AG04450 (cell line): ENCODE measurements around the gene OR51B6. TPM values are rescaled to one million over a fixed set of nuclear protein-coding genes. Genes with fewer than 3 reads are reported as not detected.
"Not testable (repeated sequence)": the region's sequence is repeated elsewhere in the genome, so short reads cannot be mapped to it uniquely, and the experiment has no call there.

Experiments
- CTCF ChIA-PET: fragments of 300-600, 350-600 bp; formaldehyde crosslinking; extraction: SDS; loops from one replicate; lab custom pipeline; 2022; ENCODE audit warnings: antibody characterized with exemption, inconsistent platforms; lab: Charles Lee
- POLR2A ChIA-PET: fragments of 350-600 bp; formaldehyde crosslinking; extraction: SDS; loops from one replicate; lab custom pipeline; 2021; ENCODE audit warnings: antibody characterized with exemption, inconsistent platforms; lab: Yijun Ruan, JAX
- DNase-seq: peaks from one replicate; pipeline ENCODE4 v3.0.0-alpha.2; 2011; ENCODE audit warnings: low read depth, low spot score
- H3K27ac ChIP-seq: one replicate; pipeline ENCODE4 v1.5.1; 2012; ENCODE audit warnings: low read depth, low read length, control low read depth
- H3K27me3 ChIP-seq: one replicate; pipeline ENCODE4 v1.6.0; 2012; ENCODE audit warnings: low read length; ENCODE audit not compliant: control insufficient read depth, insufficient read depth
- H3K4me3 ChIP-seq: 2 replicates; pipeline ENCODE4 v1.5.1; 2011; ENCODE audit warnings: mild to moderate bottlenecking, low read depth, low read length, control low read depth
- H3K9me3 ChIP-seq: 2 replicates; pipeline ENCODE4 v1.5.1; 2012; ENCODE audit warnings: low read length; ENCODE audit not compliant: control insufficient read depth, insufficient read depth
- polyA plus RNA-seq: library from polyadenylated mRNA; depleted of rRNA; stranded (reverse); fragments of >200 nt; gene quantifications from 2 replicates; pipeline ENCODE4 v1.2.3, GENCODE V29; 2011
- TF ChIP-seq, protein P1 (sequence below): IDR thresholded peaks from 2 replicates; pipeline ENCODE4 v1.5.1; 2011; ENCODE audit warnings: low read depth, low read length, control low read depth, inconsistent platforms

The OR51B6 gene
- polyA plus RNA-seq, 1 experiment, result not detected

DNA sequence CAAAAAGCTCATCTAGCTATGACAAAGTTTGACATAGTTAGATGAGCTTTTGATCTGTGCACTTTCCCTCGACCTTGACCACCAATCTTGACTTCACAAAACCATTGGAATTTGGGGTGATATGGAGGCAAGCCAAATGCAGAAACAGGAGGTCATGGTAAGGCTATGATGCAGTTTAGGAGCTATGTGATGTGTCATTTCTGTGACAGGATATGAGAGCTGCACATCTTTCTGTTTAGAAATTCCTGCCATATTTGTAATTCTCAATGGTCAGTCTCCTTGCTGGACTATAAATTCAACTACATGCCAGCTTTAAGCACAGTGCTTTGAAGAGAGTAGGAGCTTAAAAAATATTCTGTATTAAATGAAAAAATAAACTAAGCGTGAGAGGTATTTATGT is 12.9 kb downstream of the OR51B6 start:
- Histone ChIP-seq H3K9me3 (no peaks in the 10 kb centered on the region), H3K27ac (peak overlapping the region; percentile 88), H3K4me3 (no peak overlapping the region), H3K27me3 (no peaks in the 10 kb centered on the region)
- POLR2A ChIA-PET, result interaction anchor here (1.2 to 2.0 kb wide), 3 partner anchors 21 to 83 kb away, joined by 3 to 14 read pairs (median 12); partner anchors contain the start of gene OR51B5
- peak; percentile 87 for DNase-seq
- TF ChIP-seq, protein P1, sequence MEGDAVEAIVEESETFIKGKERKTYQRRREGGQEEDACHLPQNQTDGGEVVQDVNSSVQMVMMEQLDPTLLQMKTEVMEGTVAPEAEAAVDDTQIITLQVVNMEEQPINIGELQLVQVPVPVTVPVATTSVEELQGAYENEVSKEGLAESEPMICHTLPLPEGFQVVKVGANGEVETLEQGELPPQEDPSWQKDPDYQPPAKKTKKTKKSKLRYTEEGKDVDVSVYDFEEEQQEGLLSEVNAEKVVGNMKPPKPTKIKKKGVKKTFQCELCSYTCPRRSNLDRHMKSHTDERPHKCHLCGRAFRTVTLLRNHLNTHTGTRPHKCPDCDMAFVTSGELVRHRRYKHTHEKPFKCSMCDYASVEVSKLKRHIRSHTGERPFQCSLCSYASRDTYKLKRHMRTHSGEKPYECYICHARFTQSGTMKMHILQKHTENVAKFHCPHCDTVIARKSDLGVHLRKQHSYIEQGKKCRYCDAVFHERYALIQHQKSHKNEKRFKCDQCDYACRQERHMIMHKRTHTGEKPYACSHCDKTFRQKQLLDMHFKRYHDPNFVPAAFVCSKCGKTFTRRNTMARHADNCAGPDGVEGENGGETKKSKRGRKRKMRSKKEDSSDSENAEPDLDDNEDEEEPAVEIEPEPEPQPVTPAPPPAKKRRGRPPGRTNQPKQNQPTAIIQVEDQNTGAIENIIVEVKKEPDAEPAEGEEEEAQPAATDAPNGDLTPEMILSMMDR, result no peak
- CTCF ChIA-PET, result interaction anchor here (0.9 to 2.1 kb wide), 4 partner anchors 20 to 240 kb away, joined by 3 to 15 read pairs (median 7); partner anchors contain the start of gene OR51B5

DNA sequence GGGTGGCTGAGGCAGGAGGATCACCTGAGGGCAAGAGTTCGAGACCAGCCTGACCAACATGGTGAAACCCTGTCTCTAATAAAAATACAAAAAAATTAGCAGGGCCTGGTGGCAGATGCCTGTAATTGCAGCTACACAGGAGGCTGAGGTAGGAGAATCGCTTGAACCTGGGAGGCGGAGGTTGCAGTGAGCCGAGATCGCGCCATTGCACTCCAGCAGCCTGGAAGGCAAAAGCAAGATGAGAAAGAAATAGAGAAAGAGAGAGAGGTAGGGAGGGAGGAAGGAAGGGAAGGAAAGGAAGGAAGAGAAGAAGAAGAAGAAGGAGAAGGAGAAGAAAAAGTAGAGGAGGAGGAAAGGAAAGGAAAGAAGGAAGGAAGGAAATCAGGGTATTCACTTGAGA is 15.1 kb downstream of the OR51B6 start:
- DNase-seq, H3K9me3 ChIP-seq, H3K4me3 ChIP-seq, POLR2A ChIA-PET, H3K27me3 ChIP-seq: not testable (repeated sequence)
- peak overlapping the region; percentile 87 for H3K27ac ChIP-seq
- CTCF ChIA-PET, result interaction anchor here (0.7 kb wide), 1 partner anchor 162 kb away, joined by 3 read pairs; no protein-coding TSS in a partner anchor

DNA sequence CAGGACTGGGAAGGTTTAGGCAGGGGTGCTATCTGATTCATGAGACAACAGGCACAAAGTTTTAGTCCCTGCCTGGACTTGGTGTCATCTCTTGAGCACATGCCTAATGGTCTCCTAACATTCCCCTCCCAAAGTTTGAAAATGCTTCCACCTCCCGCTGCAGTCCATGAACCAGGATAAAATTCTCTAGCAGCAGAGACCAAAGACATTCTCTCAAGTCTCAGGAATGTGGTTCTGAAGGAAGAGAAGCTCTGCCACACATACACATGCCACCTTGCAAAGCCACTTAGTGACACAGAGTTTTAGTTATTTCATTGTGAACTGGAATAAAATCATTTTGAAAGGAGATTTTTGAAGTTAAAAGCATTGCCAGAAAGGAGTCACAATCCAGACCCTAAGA is 15.5 kb downstream of the OR51B6 start:
- H3K4me3 ChIP-seq, result no peak overlapping the region
- TF ChIP-seq, protein P1, result no peak
- no peaks in the 10 kb centered on the region for H3K9me3 ChIP-seq
- H3K27me3 ChIP-seq, result no peaks in the 10 kb centered on the region
- peak overlapping the region; percentile 87 for H3K27ac ChIP-seq
- ChIA-PET POLR2A (interaction anchor here (1.3 kb wide), 1 partner anchor 23 kb away, joined by 5 read pairs; the partner anchor contains the start of gene OR51B5), CTCF (interaction anchor here (0.7 to 2.3 kb wide), 4 partner anchors 162 to 242 kb away, joined by 3 to 25 read pairs (median 8); no protein-coding TSS in a partner anchor)
- DNase-seq, result no peak

DNA sequence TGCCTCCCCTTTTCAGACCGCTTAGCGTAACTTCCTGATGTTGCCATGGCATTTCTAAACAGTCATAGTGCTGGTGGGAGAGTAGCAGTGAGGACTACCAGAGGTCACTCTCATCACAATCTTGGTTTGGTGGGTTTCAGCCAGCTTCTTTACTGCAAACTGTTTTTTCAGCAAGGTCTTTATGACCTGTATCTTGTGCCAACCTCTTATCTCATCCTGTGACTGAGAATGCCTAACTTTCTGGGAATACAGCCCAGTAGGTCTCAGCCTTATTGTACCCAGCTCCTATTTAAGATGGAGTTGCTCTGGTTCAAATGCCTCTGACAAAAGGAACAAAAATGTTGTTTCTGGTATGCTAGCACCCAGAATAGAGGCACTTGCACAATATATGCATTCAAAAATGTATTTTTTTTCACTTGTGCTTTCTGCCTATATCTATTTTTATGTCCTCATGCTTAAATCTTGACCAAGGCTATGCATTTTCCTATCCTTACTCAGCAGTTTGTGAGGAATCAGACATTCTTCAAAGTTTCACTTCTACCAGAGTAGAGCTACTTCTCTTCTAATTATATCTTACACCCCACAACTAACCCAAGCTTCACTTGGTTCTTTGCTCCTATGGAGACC is 16.3 kb downstream of the OR51B6 start:
- POLR2A ChIA-PET, result interaction anchor here (0.6 to 1.3 kb wide), 2 partner anchors 24 to 79 kb away, joined by 4 to 5 read pairs; partner anchors contain the start of gene OR51B5
- CTCF ChIA-PET, result interaction anchor here (1.3 to 2.3 kb wide), 5 partner anchors 24 to 242 kb away, joined by 3 to 25 read pairs (median 5); partner anchors contain the start of gene OR51B5
- Histone ChIP-seq H3K9me3 (no peaks in the 10 kb centered on the region), H3K4me3 (no peak overlapping the region), H3K27ac (peak overlapping the region; percentile 87), H3K27me3 (no peaks in the 10 kb centered on the region)
- peak; percentile 65 for DNase-seq
- TF ChIP-seq, protein P1, result no peak

DNA sequence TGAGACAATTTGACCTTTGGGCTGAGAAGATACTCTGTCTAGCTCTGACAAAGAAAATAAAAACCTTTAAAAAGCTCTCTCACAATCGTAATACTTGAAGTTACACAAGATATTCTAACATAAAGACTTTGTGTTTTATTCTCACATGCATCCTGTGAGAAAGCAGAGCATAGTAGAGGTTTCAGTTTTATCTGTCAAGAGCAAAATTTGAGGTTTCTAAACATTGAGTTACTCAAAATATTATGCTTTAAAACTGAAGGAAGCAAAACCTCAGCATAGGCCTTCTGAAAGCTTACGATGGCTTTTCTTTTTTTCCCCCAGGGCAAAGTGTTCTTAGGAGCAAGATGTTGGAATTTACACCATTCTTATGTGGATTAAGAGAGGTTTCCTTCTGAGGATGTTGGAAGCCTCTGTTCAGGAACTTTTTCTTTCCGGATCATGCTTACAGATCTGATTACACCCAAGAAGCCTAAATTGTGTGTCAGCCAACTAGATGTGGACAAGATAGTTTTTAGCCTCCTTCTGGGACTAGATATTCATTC is 17.3 kb downstream of the OR51B6 start:
- no peak overlapping the region for H3K27ac ChIP-seq
- CTCF ChIA-PET, result interaction anchor here (0.8 to 2.3 kb wide), 7 partner anchors 25 to 732 kb away, joined by 3 to 25 read pairs (median 4); partner anchors contain the start of genes OR51B5 and OR51D1
- DNase-seq, result no peak
- no peak overlapping the region for H3K4me3 ChIP-seq
- H3K27me3 ChIP-seq, result no peaks in the 10 kb centered on the region
- H3K9me3 ChIP-seq, result peaks cover 4% of the 10 kb centered on the region; the same call in 1 of the 2 replicates
- POLR2A ChIA-PET, result no interaction called here
- TF ChIP-seq, protein P1, result no peak
